ENCODE measurements around the gene MSRB3.

DNA sequence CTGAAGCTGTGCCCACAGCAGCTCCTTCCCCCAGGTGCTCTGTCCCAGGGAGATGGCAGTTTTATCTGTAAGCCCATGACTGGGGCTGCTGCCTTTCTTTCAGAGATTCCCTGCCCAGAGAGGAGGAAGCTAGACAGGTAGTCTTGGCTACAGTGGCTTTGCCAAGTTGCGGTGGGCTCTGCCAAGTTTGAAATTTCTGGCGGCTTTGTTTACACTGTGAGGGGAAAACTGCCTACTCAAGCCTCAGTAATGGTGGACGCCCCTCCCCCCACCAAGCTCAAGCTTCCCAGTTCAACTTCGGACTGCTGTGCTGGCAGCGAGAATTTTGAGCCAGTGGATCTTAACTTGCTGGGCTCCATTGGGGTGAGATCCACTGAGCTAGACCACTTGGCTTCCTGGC, 124.7 kb downstream of the MSRB3 start:
- TF ChIP-seq CHD1 (IDR thresholded peaks at IDR 0.05; ENCODE audit: low read depth, low read length) (no peak), CREB1 (IDR thresholded peaks at IDR 0.05) (no peak), CBX8 (IDR thresholded peaks at IDR 0.05; ENCODE audit: borderline replicate concordance, low read depth, low read length) (no peak), HDAC6 (IDR thresholded peaks at IDR 0.05; ENCODE audit: low read depth, low read length) (no peak), POLR2AphosphoS5 (IDR thresholded peaks at IDR 0.05; ENCODE audit: low read depth, low read length) (no peak), EP300 (IDR thresholded peaks at IDR 0.05; ENCODE audit: borderline replicate concordance in 1 of 2, low read depth in 2 of 2, low read length in 2 of 2) (no peak), FOSL1 (IDR thresholded peaks at IDR 0.05; ENCODE audit: insufficient read depth, low read depth, low read length) (no peak), EZH2 (IDR thresholded peaks at IDR 0.05; ENCODE audit: low read depth, low read length, severe bottlenecking) (no peak), NRF1 (IDR thresholded peaks at IDR 0.05; ENCODE audit: low read depth, low read length) (no peak)
- TF ChIP-seq, protein P1, sequence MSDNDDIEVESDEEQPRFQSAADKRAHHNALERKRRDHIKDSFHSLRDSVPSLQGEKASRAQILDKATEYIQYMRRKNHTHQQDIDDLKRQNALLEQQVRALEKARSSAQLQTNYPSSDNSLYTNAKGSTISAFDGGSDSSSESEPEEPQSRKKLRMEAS (IDR thresholded peaks at IDR 0.05) = no peak
